ENCODE measurements around the gene KCNC3.

Gene KCNC3

GRCh38 chr19:50312967-50313811, 16.0 kb downstream of the KCNC3 start:
- no peak for DNase-seq (ENCODE audit: low read depth in 2 of 2, low spot score in 1 of 2)

GRCh38 chr19:50311723-50312635, 17.2 kb downstream of the KCNC3 start:
- no peak for DNase-seq (ENCODE audit: low read depth in 2 of 2, low spot score in 1 of 2)

GRCh38 chr19:50310759-50311465, 18.3 kb downstream of the KCNC3 start:
- no peak for DNase-seq (ENCODE audit: low read depth in 2 of 2, low spot score in 1 of 2)

GRCh38 chr19:50309396-50310125, 19.6 kb downstream of the KCNC3 start:
- DNase-seq (ENCODE audit: low read depth in 2 of 2, low spot score in 1 of 2), result no peak

GRCh38 chr19:50308991-50309390, 20.2 kb downstream of the KCNC3 start:
- DNase-seq (ENCODE audit: low read depth in 2 of 2, low spot score in 1 of 2), result no peak

- DNase-seq (ENCODE audit: low read depth in 2 of 2, low spot score in 1 of 2), result no peak
Measured at GRCh38 chr19:50303558-50303957, 25.6 kb downstream of the KCNC3 start.

- no peak for DNase-seq (ENCODE audit: low read depth in 2 of 2, low spot score in 1 of 2)
Measured at GRCh38 chr19:50301607-50301971, 27.6 kb downstream of the KCNC3 start.

GRCh38 chr19:50300814-50301606, 28.2 kb downstream of the KCNC3 start:
- no peak for DNase-seq (ENCODE audit: low read depth in 2 of 2, low spot score in 1 of 2)

- no peak for DNase-seq (ENCODE audit: low read depth in 2 of 2, low spot score in 1 of 2)
Measured at GRCh38 chr19:50300051-50300450, 29.1 kb downstream of the KCNC3 start.

- no peak for DNase-seq (ENCODE audit: low read depth in 2 of 2, low spot score in 1 of 2)
Measured at GRCh38 chr19:50293263-50294004, 35.7 kb downstream of the KCNC3 start.

- DNase-seq (ENCODE audit: low read depth in 2 of 2, low spot score in 1 of 2), result no peak
Measured at GRCh38 chr19:50292216-50292827, 36.9 kb downstream of the KCNC3 start.

- no peak for DNase-seq (ENCODE audit: low read depth in 2 of 2, low spot score in 1 of 2)
Measured at GRCh38 chr19:50290775-50291174, 38.4 kb downstream of the KCNC3 start.

- no peak for DNase-seq (ENCODE audit: low read depth in 2 of 2, low spot score in 1 of 2)
Measured at GRCh38 chr19:50290011-50290410, 39.2 kb downstream of the KCNC3 start.

- no peak for DNase-seq (ENCODE audit: low read depth in 2 of 2, low spot score in 1 of 2)
Measured at GRCh38 chr19:50288954-50289353, 40.2 kb downstream of the KCNC3 start.

GRCh38 chr19:50287331-50287730, 41.8 kb downstream of the KCNC3 start:
- no peak for DNase-seq (ENCODE audit: low read depth in 2 of 2, low spot score in 1 of 2)

GRCh38 chr19:50286443-50286842, 42.7 kb downstream of the KCNC3 start:
- no peak for DNase-seq (ENCODE audit: low read depth in 2 of 2, low spot score in 1 of 2)

- DNase-seq (ENCODE audit: low read depth in 2 of 2, low spot score in 1 of 2), result no peak
Measured at GRCh38 chr19:50285833-50286232, 43.3 kb downstream of the KCNC3 start.

GRCh38 chr19:50281491-50281890, 47.7 kb downstream of the KCNC3 start:
- no peak for DNase-seq (ENCODE audit: low read depth in 2 of 2, low spot score in 1 of 2)

GRCh38 chr19:50280983-50281382, 48.2 kb downstream of the KCNC3 start:
- no peak for DNase-seq (ENCODE audit: low read depth in 2 of 2, low spot score in 1 of 2)
